GM19240 (cell line): ENCODE results near the gene NUP62CL.
"Not testable (repeated sequence)": the region's sequence is repeated elsewhere in the genome, so short reads cannot be mapped to it uniquely, and the experiment has no call there.

Experiments used
- DNase-seq: peaks from one replicate; pipeline ENCODE4 v3.0.0; 2011; ENCODE audit warnings: low spot score; ENCODE audit not compliant: insufficient read length

NUP62CL gene, protein sequence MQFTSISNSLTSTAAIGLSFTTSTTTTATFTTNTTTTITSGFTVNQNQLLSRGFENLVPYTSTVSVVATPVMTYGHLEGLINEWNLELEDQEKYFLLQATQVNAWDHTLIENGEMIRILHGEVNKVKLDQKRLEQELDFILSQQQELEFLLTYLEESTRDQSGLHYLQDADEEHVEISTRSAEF

DNA sequence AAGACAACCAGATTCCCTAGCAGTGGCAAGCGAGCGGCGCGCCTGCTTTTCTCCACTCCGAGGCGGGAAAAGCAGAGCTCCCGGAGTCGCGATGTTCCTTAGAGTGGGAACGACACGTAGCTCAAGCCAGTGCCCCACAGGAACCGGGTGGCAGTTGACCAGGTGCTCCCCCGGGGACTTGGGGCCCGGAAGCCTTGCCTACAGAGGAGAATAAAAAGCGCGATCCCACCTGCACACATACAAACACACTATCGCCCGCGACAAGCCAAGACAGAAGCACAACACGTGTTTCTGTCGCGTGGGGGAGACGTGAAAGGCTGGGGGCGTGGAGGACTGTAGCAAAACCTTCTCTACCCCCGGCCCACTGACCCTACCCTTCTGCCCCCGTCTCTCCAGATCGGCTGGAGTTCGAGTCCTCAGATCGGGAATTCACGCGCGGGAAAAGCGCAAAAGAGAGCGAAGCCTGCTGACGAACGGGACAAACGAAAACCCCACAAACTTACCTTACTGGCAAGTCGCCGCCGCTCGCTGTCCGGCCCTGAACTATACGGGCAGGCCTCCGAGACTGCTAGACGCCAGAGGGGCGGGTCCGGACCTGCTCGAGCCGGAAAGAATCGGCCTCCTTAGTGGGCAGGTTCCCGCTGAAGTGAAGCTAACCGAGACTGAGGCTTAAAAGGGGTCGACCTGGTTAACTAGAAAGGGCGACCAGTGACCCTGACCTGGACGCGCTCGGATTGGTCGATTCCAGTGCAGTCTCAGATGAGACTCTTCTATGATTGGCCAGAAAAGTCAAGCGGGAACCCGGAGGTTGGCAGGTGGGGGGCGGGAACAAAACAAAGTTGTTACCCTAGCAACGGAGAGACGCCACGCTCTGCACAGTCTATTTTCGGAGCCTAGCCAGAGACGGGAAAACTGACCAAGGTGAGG is at the start of gene NUP62CL, which contains the start of gene DNAAF6:
Gene NUP62CL, minus strand, starts transcription at position 664 of the 927 bp plus-strand sequence. CDS start 31,287 bp downstream, outside the sequence.
Gene DNAAF6, plus strand, starts transcription at position 842 of the 927 bp plus-strand sequence. CDS start 6,265 bp downstream, outside the sequence.
- no peak for DNase-seq

DNA sequence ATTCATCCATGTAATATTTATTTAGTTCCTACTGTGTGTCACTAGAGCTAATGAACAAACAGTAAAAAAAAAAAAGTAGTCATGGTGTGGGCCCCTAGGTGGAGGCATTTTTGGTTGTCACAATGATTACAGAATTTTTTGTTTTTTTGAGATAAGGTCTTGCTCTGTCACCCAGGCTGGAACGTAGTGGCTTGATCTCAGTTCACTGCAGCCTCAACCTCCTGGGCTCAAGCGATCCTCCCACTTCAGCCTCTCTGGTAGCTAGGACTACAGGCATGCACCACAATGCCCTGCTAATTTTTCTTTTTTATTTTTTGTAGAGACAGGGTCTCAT is 22.2 kb upstream of the NUP62CL start:
- DNase-seq = no peak

DNA sequence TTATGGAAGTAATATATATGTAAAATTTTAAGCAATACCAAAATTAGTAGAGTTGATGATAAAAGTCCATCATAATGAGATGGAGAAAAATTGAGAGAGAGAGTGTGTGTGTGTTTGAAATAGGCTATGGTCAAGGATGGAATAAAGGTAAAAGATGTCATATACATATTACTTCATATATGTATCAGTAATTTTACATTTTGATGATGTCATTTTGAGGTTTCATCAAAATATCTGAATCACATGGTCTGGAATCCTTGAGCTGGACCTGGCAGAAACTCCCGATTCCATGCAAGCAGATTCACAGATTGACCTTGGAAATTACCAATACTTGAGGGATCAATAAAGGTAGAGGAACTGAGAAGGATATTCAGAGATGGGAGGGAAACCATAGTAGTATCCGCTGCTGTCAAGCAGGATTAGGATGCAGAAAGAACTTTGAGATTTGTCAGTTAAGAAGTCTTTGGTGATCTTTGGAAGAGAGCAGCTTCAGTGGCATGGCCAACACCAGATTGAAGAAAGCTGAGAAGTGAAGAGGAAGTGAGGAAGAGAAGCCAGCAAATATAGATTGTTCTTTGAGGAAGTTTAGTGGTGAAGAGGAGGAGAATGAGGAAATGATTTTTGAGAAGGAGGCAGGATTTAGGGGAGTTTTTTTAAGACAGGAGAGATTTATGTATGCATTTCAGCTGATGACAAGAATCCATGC is 21.7 kb upstream of the NUP62CL start:
- no peak for DNase-seq

DNA sequence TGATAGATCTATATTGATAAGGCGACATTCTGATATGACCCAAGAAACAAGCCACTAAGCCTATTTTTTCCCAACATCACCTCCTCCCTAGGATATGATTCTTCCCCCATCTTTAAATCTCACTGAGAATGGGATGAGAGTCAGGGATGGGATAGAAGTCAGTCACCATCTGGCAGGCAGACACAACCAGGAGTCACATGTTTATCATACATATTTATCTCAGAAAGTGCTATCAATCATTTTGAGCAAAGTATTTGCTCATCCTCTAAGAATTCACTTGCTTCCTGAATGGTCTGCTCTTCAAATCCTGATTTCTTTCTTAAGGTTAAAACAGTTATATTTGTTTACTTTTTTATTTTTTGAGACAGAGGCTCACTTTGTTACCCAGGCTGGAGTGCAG is 20.5 kb upstream of the NUP62CL start:
- DNase-seq = no peak

DNA sequence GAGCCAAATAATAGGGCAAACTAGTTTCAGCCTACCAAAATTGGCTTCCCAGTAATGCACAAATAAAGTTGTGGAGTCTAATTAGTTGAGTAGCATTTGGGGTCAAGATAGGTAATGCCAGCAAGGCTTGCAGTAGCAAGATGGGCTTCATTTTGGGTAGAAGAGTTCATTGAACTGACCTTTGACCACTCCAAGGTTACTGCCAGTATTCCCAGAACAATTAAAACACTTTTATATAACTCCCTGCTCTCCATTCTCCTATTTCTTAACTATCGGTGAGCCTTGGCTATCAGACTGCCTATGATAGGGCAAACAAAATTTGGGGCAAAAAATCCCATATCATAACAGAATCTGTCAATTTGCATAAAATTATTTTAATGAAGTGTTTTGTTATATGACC is 7.2 kb upstream of the NUP62CL start:
- DNase-seq = no peak

DNA sequence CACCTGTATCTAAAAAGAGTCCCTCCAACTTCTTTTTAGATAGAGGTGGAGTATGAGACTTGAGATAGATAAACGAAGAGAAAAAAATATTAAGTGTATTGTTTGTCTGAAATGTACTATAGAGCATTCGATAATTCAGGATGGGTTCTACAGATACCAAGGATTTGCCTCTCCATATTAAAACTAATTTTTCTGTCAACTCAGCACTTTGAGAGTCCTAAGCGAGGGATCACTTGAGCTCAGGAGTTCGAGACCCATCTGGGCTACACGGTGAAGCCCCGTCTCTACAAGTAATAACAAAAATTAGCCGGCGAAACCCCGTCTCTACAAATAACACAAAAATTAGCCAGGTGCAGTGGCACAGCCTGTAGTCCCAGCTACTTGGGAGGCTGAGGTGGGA is 1.7 kb upstream of the NUP62CL start:
- no peak for DNase-seq

DNA sequence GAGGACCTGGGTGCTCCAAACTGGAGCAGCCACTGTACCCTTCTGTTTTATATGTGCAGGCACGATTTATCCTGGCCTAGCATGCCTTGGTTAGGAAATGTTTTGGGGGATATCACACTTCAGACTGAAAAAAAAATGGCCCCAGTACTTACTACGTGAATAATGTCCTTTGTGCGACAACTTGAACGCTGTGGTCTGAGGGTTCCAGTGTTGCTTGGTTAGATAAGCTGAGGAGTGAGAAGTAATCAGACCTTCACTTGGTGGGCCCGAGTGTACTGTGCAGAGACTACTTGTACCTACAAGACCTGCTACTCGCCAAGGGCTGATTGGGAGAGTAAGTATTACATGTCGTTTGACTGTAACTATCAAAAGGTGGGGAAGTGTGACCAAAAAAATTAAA is 856 bp upstream of the NUP62CL start:
- DNase-seq = no peak

DNA sequence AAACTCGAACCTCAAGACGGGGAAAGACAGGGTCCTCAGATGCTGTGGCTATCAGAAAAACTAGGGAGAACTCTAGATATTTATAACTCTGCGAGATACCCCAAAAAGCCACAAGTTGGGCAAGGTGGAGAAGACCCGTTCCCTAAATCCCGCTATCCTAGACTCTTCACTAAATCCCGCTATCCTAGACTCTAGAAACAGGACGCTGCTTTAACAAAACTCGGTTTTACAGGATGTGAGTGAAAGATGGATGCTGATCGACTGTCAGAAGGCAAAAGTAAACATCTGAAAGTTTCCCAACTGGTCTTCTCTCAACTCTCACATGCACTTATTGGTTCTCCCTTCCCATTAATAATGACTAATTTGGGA is 448 bp upstream of the NUP62CL start:
- DNase-seq = no peak

DNA sequence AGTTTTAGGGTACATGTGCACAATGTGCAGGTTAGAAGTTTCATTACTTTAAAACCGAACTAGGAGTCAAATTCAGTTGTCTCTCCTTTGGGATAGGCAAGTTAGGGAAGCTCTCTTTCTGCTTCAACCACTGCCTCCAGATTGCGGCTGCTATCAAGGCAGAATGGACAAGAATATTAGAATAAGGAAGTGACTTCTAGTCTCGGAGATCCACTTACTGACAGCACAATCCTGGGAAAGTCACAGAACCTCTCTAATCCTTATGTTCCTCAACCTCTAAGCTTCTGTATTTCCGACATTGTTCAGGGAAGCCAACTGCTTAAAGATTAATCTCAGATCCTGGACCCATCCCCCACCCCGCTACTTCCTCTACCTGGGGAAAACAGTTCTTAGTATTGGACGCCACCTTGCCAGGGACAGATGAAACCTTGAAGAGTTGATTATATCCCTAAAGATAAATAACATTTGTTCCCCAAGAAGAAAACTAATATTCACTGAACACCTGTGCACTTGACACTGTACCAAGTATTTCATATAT is 2.1 kb downstream of the NUP62CL start:
- no peak for DNase-seq

DNA sequence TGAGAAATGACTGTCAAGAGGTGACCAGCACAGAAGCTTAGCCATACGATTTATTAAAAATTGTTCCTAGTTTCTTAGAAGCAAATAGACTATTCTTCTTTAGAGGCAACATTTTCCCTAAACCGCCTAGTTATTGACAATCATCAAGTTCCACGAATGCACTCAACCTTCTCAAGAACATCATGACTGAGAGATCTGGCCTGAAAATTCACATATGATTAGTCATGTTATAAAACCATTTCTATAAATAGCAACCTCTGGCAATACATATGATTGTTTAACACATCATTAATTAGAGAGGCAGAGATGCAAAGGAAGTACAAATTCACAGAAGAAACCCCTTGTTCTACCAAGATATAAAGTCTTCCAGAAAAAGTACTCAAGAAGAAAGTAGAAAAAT is 6.7 kb downstream of the NUP62CL start:
- no peak for DNase-seq

DNA sequence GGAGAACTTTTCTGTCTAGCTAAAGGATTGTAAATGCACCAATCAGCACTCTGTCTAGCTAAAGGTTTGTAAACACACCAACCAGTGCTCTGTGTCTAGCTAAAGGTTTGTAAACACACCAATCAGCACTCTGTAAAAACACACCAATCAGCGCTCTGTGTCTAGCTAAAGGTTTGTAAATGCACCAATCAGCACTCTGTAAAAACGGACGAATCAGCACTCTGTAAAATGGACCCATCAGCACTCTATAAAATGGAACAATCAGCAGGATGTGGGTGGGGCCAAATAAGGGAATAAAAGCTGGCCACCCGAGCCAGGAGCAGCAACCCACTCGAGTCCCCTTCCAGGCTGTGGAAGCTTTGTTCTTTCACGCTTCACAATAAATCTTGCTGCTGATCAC is 8.2 kb downstream of the NUP62CL start:
- not testable (repeated sequence) for DNase-seq

DNA sequence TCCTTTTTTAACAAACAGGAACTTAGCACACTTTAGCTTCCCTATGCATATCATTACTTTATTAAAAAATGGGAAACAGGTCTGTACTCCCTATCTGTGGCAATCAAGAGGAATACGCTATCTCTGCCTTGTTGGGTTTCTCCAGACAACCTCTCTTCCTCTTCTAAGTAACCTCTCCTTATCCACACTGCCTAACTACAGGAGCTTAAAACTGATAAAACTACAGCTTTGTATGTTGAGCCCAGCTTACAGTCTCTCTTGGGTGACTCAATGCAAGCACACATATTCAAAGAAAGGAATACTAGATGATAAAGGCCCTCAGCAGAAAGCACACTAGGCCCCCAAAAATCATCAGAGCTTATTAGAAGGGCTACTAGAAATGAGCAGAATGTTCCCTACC is 8.9 kb downstream of the NUP62CL start:
- no peak for DNase-seq

DNA sequence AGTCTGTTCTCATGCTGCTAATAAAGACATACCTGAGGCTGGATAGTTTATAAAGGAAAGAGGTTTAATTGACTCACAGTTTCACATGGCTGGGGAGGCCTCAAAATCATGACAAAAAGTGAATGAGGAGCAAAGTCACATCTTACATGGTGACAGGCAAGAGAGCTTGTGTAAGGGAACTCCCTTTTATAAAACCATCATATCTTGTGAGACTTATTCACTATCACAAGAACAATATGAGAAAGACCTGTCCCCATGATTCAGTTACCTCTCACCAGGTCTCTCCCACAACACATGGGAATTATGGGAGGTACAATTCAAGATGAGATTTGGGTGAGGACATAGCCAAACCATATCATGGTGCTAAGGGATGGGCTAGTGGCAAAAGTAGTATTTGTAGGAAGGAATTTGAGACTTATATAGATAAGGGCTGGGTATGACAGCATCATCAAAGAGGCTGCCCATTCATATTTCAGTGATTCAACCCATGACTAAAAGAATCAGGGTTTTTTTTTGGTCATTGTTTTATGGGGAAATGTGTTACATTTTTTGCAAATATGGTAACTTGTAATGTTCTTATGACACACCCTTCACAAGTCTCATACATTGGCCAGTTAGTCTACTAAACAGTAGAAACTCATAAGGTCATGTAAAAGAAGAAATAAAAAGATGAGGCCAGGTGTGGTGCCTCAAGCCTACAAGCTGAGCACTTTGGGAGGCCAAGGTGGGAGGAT is 34.7 kb downstream of the NUP62CL start:
- no peak for DNase-seq

DNA sequence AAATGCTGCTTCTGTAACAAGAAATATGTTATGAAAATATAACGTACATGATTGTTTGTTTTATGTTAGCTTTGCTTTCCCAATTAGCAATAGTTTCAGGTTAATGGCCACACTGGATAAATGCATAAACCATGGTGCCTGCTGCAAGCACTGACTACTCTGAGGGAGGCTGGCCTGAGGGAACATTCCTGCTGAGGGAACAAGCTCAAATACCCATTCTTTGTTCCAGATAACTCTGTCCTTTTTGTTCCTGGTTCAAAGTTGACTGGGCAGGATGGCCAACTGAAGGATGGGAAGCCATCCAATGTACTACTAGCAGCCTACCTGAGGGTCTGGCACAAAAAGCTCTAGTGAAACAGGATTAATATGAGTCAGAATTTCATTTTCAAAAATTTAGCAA is 37.5 kb downstream of the NUP62CL start:
- no peak for DNase-seq

DNA sequence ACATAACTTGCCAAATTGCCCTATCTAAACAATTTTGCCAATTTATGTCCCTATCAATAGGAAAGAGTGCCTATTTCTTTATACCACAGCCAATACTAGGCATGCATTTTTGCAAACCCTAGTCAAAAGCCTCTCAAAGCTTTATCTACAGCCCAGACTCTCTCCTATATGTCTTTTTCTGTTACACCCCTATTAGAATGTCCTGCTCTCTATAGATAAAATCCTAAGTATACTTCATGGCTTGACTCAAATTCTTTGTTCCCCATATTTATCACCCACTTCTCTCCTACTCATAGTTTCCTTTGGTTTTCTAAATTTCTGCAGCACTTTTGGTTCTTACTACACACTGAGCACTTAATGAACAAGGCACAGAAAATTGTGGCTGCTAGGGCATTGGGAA is 38.0 kb downstream of the NUP62CL start:
- no peak for DNase-seq

DNA sequence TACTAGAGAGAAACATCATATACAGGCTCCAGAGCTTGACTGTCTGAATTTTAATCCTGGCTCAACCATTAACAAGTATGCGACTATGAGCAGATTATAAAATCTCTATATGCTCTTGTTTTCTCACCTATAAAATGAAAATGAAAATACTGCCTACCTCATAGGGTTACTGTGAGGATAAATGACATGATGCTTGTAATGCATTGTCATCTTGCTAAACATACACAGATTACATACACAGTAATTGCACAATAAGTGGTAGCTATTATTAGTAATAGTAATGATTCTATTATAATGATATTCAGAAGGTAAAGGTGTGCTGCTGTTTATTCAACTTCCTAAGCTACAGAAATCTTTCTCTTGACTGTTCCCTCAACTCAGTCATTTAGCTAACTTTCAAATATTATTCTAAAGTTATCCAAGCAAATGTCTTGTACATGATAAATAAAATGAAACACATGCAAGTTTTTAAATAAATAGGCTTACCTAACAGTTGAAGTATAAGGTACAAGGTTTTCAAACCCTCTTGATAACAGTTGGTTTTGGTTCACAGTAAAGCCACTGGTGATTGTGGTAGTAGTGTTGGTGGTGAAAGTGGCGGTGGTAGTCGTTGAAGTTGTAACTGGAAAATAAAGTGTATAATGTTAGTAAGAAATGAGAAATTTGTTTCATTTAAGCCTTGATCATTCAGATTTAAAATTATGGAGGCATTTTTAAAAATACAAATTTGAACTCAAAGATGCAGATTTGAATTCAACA is 38.9 kb downstream of the NUP62CL start:
- no peak for DNase-seq

DNA sequence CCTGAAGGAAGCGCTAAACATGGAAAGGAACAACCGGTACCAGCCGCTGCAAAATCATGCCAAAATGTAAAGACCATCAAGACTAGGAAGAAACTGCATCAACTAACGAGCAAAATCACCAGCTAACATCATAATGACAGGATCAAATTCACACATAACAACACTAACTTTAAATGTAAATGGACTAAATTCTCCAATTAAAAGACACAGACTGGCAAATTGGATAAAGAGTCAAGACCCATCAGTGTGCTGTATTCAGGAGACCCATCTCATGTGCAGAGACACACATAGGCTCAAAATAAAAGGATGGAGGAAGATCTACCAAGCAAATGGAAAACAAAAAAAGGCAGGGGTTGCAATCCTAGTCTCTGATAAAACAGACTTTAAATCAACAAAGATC is 48.6 kb downstream of the NUP62CL start:
- not testable (repeated sequence) for DNase-seq

DNA sequence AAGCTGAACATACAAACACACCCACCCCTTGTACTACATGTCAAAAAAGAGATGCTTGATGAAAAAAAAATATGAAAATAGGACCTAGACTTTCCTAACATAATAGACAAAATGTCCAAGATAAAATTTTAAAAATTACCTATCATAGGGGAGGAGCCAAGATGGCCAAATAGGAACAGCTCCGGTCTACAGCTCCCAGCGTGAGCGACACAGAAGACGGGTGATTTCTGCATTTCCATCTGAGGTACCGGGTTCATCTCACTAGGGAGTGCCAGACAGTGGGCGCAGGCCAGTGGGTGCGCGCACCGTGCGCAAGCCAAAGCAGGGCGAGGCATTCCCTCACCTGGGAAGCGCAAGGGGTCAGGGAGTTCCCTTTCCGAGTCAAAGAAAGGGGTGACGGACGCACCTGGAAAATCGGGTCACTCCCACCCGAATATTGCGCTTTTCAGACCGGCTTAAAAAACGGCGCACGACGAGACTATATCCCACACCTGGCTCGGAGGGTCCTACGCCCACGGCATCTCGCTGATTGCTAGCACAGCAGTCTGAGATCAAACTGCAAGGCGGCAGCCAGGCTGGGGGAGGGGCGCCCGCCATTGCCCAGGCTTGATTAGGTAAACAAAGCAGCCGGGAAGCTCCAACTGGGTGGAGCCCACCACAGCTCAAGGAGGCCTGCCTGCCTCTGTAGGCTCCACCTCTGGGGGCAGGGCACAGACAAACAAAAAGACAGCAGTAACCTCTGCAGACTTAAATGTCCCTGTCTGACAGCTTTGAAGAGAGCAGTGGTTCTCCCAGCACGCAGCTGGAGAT is 50.4 kb downstream of the NUP62CL start:
- DNase-seq = not testable (repeated sequence)

DNA sequence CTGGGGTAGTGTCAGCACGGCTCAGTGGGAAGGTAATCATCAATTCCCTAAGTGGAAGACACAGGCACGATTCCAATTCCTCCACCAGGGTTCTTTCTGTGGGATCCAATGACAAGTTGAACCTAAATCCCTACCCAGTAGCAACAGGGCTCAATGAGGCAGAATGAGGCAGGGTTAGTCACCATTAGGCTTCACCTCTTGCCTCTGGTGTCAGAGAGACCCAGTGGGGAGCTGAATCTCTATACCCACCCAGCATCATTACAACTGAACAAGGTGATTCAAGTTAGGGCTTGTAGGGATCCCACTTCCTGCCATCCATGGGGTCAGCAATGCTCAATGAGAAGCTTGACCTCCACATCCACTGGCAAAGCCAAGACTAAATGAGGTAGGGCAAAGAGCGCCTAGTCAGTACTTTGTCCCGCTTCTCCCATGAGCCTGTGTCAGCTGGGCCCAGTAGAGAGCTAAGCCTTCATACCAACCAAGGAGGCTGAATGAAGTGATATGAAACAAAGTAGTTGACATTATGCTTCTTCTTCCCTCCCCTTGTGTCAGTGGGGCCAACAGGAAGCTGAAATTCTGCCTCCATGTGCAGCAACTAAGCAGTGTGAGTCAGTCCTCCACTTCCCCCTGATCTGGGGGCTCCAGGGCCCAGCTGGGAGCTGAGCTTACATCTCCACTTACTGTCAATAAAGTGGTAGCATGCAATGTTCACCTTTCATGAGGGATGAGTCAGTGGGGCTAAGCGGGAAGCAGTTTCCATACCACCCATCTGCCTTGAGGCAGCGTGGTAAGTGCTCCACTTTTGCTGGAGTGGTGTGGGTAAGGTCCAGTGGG is 51.2 kb downstream of the NUP62CL start:
- no peak for DNase-seq
